Endothelial cell of umbilical vein (primary cell): ENCODE data around the gene CEP170.

Source experiments
- EZH2 ChIP-seq: IDR thresholded peaks from 2 replicates; pipeline ENCODE4 v1.6.1; 2012; ENCODE audit warnings: borderline replicate concordance, low read depth, mild to moderate bottlenecking, moderate library complexity, low read length, inconsistent platforms; ENCODE audit not compliant: severe bottlenecking
- FOS ChIP-seq: IDR thresholded peaks from 2 replicates; pipeline ENCODE4 v1.6.1; 2011; ENCODE audit warnings: mild to moderate bottlenecking, low read length, moderate library complexity, borderline replicate concordance; ENCODE audit not compliant: insufficient read depth
- GATA2 ChIP-seq: IDR thresholded peaks from 2 replicates; pipeline ENCODE4 v1.7.0; 2011; ENCODE audit warnings: low read depth, mild to moderate bottlenecking, moderate library complexity, mixed read lengths, low read length; ENCODE audit not compliant: insufficient read length, insufficient read depth
- MYC ChIP-seq: IDR thresholded peaks from one replicate; pipeline ENCODE4 v1.6.1; 2011; ENCODE audit warnings: mild to moderate bottlenecking, low read depth, low read length
- POLR2A ChIP-seq: IDR thresholded peaks from 2 replicates; pipeline ENCODE4 v1.6.1; 2012; ENCODE audit warnings: low read depth, mild to moderate bottlenecking, control low read depth, low read length
- POLR2AphosphoS5 ChIP-seq: IDR thresholded peaks from 2 replicates; pipeline ENCODE4 v1.6.1; 2012; ENCODE audit warnings: low read depth, mild to moderate bottlenecking, control low read depth, low read length, moderate library complexity; ENCODE audit not compliant: insufficient read depth
- TF ChIP-seq, protein P1 (sequence below), 2 donors: IDR thresholded peaks; 1 replicate in 1 of 2; 2 replicates in 1 of 2; pipeline ENCODE4 v1.5.1; 2011; ENCODE audit warnings: low read length in 2 of 2, mild to moderate bottlenecking in 2 of 2, moderate library complexity in 2 of 2, control low read depth in 1 of 2, inconsistent platforms in 1 of 2, low read depth in 1 of 2; ENCODE audit not compliant: insufficient read depth in 1 of 2; ENCODE audit errors: extremely low read depth in 1 of 2
- TF ChIP-seq, protein P2 (sequence below): IDR thresholded peaks from 2 replicates; pipeline ENCODE4 v1.6.1; 2011; ENCODE audit not compliant: insufficient read depth, insufficient read length

DNA sequence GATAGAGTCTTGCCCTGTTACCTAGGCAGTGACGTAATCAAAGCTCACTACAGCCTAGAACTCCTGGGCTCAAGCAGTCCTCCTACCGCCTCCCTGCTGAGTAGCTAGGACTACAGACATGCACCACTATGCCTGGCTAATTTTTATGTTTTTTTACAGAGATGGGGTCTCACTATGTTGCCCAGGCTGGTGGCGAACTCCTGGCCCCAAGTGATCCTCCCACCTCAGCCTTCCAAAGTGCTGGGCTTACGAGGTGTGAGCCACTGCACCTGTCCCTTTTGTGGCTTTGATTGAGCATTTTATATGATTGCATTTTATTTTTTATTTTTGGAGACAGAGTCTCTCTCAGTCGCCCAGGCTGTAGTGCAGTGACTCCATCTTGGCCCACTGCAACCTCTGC lies 26.6 kb upstream of the CEP170 start:
- TF ChIP-seq POLR2A: no peak
- TF ChIP-seq, protein P1, sequence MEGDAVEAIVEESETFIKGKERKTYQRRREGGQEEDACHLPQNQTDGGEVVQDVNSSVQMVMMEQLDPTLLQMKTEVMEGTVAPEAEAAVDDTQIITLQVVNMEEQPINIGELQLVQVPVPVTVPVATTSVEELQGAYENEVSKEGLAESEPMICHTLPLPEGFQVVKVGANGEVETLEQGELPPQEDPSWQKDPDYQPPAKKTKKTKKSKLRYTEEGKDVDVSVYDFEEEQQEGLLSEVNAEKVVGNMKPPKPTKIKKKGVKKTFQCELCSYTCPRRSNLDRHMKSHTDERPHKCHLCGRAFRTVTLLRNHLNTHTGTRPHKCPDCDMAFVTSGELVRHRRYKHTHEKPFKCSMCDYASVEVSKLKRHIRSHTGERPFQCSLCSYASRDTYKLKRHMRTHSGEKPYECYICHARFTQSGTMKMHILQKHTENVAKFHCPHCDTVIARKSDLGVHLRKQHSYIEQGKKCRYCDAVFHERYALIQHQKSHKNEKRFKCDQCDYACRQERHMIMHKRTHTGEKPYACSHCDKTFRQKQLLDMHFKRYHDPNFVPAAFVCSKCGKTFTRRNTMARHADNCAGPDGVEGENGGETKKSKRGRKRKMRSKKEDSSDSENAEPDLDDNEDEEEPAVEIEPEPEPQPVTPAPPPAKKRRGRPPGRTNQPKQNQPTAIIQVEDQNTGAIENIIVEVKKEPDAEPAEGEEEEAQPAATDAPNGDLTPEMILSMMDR (IDR thresholded peaks at IDR 0.05; ENCODE audit: extremely low read depth in 1 of 2, insufficient read depth in 1 of 2, low read depth in 1 of 2, low read length in 2 of 2): no peak
- no peak for TF ChIP-seq FOS
- no peak for TF ChIP-seq POLR2AphosphoS5
- TF ChIP-seq EZH2: no peak
- no peak for TF ChIP-seq GATA2
- TF ChIP-seq, protein P2, sequence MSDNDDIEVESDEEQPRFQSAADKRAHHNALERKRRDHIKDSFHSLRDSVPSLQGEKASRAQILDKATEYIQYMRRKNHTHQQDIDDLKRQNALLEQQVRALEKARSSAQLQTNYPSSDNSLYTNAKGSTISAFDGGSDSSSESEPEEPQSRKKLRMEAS: no peak
- TF ChIP-seq MYC: no peak
